ENCODE measurements around the gene EXOC3L1. TPM values are rescaled to one million over a fixed set of nuclear protein-coding genes. Genes with fewer than 3 reads are reported as not detected.

EXOC3L1 gene
- total RNA-seq, 2 experiments from 2014 or later: not detected

DNA sequence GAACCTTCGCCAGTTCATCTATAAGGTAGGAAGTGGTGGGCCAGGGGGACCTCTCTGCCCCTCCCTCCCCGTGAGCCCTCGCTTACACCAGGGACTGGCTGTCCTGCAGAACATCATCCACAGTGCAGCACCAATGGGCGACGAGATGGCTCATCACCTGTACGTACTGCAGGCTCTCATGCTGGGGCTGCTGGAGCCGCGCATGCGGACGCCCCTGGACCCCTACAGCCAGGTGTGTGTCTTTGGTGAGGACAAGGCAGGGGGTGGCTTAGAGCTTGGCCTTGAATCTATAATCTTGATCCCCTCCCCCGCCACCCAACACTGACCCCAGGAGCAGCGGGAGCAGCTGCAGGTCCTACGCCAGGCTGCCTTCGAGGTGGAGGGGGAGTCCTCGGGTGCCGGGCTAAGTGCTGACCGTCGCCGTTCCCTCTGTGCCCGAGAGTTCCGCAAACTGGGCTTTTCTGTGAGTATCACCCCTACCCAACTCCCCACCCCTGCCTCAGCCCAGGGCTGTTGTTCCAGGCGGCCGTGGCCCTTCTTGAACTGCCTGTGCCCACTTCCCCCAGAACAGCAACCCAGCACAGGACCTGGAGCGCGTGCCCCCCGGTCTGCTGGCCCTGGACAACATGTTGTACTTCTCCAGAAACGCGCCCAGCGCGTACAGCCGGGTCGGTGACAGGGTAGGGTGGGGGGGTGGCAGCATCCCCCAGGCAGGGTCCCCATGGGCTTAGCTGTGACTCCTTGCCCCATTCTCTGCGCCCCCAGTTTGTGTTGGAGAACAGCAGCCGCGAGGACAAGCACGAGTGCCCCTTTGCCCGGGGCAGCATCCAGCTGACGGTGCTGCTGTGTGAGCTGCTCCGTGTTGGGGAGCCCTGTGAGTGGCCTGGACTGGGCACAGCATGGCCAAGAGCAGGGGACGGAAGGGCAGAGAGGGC, 11.7 kb upstream of the EXOC3L1 start:
- H3K36me3 Mint-ChIP-seq (ENCODE audit: low read depth): peaks cover 39% of the 10 kb centered on the region
- H3K9me3 Mint-ChIP-seq: no peaks in the 10 kb centered on the region
- no peak for DNase-seq
- H3K4me1 Mint-ChIP-seq: peaks cover 6% of the 10 kb centered on the region
- no peak overlapping the region for H3K27ac Mint-ChIP-seq
- CTCF ChIA-PET: no interaction called here
- H3K27me3 Mint-ChIP-seq: no peaks in the 10 kb centered on the region
- POLR2A ChIA-PET: interaction anchor here (0.7 to 1.2 kb wide), 3 partner anchors 9 to 17 kb away, joined by 3 read pairs; partner anchors contain the start of gene E2F4
- no peak overlapping the region for H3K4me3 Mint-ChIP-seq

DNA sequence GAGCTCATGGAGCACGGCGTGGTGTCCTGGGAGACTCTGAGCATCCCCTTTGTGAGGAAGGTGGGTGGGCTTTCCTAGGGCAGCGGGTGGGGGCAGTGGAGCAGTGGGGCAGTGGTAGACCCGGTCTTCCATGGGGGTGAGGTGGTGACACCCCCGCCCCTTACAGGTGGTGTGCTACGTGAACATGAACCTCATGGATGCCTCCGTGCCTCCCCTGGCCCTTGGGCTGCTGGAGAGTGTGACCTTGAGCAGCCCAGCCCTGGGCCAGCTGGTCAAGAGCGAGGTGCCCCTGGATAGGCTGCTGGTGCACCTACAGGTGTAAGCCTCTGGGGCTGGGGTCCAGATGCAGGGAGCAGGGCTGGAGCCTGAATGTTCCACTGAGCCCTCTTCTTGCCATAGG, 10.6 kb upstream of the EXOC3L1 start:
- H3K27ac Mint-ChIP-seq: no peak overlapping the region
- no peaks in the 10 kb centered on the region for H3K27me3 Mint-ChIP-seq
- no peak overlapping the region for H3K4me3 Mint-ChIP-seq
- no peak for DNase-seq
- CTCF ChIA-PET: no interaction called here
- no peaks in the 10 kb centered on the region for H3K9me3 Mint-ChIP-seq
- H3K4me1 Mint-ChIP-seq: peaks cover 17% of the 10 kb centered on the region
- POLR2A ChIA-PET: no interaction called here
- peaks cover 43% of the 10 kb centered on the region for H3K36me3 Mint-ChIP-seq (ENCODE audit: low read depth)

DNA sequence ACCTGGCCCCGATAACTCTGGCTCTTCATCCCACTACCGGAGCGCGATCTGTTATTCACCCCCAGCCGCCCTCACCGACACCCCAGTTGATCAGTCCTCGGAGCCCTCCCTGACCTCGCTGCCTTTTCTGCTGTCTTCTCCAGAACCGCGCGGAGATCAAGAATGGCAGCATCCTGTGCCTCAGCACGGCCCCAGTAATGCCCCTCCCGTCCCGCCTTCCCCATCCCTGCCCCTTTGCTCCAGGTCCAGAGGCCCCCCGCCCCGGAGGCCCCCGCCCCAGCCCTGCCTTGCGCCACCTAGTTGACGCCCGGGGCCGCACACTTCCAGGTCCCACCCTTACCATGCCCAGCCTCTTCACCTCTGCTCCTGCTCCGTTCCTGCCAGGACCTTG, 9.9 kb upstream of the EXOC3L1 start:
- no peaks in the 10 kb centered on the region for H3K27me3 Mint-ChIP-seq
- no peaks in the 10 kb centered on the region for H3K9me3 Mint-ChIP-seq
- peaks cover 24% of the 10 kb centered on the region for H3K4me1 Mint-ChIP-seq
- H3K27ac Mint-ChIP-seq: no peak overlapping the region
- no peak for DNase-seq
- CTCF ChIA-PET: no interaction called here
- POLR2A ChIA-PET: no interaction called here
- no peak overlapping the region for H3K4me3 Mint-ChIP-seq
- H3K36me3 Mint-ChIP-seq (ENCODE audit: low read depth): peaks cover 50% of the 10 kb centered on the region

DNA sequence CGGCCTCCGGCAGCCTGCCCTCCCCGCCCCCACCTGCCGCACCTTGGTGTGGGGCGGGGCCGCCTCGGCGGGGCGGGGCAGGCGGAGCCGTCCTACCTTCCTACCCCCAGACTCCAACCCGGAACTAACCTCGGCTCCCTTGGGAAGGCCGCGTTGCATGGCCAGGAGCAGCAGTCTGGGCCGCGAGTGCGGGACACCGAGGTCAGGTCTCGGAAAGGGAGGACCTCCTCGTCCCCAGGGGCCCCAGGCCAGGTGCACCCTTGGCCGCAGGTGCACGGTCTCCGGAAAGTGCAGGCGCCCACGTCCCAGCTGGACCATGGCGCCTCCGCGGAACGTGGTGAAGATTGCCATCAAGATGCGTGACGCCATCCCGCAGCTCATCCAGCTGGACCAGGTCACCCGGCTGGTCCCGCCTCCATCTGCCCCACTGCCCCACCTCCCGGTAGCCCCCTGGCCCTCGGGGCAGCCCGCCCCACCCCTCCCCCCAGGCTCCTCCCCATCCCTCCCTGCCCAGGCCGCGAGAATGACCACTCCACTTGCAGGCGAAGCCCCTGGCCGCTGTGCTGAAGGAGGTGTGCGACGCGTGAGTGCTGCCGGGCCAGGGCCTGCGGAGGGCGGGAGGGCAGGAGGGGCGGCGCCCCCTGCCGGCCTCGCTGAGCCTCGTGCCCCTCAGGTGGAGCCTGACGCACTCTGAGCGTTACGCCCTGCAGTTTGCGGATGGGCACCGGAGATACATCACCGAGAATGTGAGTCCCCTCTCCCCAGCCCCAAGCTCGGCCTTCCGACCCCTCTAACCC, 9.3 kb upstream of the EXOC3L1 start, which contains the start of gene ELMO3:
Gene ELMO3, plus strand, starts transcription at position 121 of the 797 bp plus-strand sequence. Its CDS starts 196 bp downstream, at position 317.
- H3K27ac Mint-ChIP-seq: no peak within 1 kb of the TSS
- CTCF ChIA-PET: interaction anchor here (0.9 to 1.7 kb wide), 4 partner anchors 12 to 45 kb away, joined by 3 to 7 read pairs (median 4); no protein-coding TSS in a partner anchor
- POLR2A ChIA-PET: interaction anchor here (1.7 kb wide), 1 partner anchor 42 kb away, joined by 5 read pairs; no protein-coding TSS in a partner anchor
- peaks cover 54% of the 10 kb centered on the region for H3K36me3 Mint-ChIP-seq (ENCODE audit: low read depth)
- H3K4me1 Mint-ChIP-seq: peaks cover 26% of the 10 kb centered on the region
- no peak for DNase-seq
- no peaks in the 10 kb centered on the region for H3K27me3 Mint-ChIP-seq
- no peak within 1 kb of the TSS for H3K4me3 Mint-ChIP-seq
- no peaks in the 10 kb centered on the region for H3K9me3 Mint-ChIP-seq

DNA sequence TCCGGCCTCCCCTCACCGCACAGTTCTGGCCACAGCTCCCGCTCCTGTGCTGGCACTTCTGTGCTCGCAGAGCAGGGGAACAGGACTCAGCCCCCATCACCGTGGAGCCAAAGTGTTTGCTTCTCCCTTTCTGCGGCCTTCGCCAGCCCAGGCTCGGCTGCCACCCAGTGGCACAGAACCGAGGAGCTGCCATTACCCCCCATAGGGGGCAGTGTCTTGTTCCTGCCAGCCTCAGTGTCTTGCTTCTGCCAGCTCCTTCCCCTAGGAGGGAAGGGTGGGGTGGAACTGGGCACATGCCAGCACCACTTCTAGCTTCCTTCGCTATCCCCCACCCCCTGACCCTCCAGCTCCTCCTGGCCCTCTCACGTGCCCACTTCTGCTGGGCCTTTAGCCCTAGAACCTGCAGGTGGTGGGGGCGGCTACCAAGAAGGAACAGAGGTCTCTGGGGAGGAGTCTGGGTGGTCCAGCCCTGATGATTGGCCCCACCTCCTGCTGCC, 8.3 kb upstream of the EXOC3L1 start:
- peaks cover 35% of the 10 kb centered on the region for H3K4me1 Mint-ChIP-seq
- CTCF ChIA-PET: interaction anchor here (0.6 to 2.8 kb wide), 18 partner anchors 9 to 573 kb away, joined by 3 to 12 read pairs (median 4); partner anchors contain the start of genes FHOD1, SLC9A5 and TMEM208
- POLR2A ChIA-PET: interaction anchor here (0.7 to 1.7 kb wide), 8 partner anchors 7 to 283 kb away, joined by 3 to 8 read pairs (median 4); partner anchors contain the start of genes ATP6V0D1, FBXL8, TMEM208 and TRADD

DNA sequence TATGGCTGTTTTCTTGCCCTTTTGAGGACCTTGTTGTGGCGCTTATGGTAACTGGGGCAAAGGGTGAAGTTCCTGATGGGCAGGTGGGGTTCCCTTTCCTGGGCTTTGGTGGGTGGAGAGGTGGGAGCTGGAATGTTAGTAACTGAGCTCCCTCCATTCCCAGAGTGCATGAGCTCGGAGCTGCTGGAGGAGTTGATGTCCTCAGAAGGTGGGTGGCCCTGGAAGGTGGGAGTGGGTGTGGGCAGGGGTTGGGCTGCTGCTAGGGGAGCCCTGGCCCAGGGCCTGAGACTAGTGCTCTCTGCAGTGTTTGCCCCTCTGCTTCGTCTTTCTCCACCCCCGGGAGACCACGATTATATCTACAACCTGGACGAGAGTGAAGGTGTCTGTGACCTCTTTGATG, 7.8 kb upstream of the EXOC3L1 start:
- Mint-ChIP-seq H3K27ac (no peak overlapping the region), H3K27me3 (no peaks in the 10 kb centered on the region), H3K4me3 (no peak overlapping the region), H3K36me3 (ENCODE audit: low read depth) (peaks cover 65% of the 10 kb centered on the region), H3K9me3 (no peaks in the 10 kb centered on the region), H3K4me1 (peaks cover 41% of the 10 kb centered on the region)
- ChIA-PET POLR2A (interaction anchor here (0.7 to 1.7 kb wide), 8 partner anchors 8 to 284 kb away, joined by 3 to 8 read pairs (median 4); partner anchors contain the start of genes ATP6V0D1, FBXL8, TMEM208 and TRADD), CTCF (interaction anchor here (0.6 to 2.8 kb wide), 16 partner anchors 9 to 574 kb away, joined by 3 to 12 read pairs (median 4); partner anchors contain the start of genes FHOD1, SLC9A5 and TMEM208)
- DNase-seq: no peak

More for the DNA sequence above, 8.3 kb upstream of the EXOC3L1 start:
- Mint-ChIP-seq H3K9me3 (no peaks in the 10 kb centered on the region), H3K4me3 (no peak overlapping the region), H3K27ac (no peak overlapping the region), H3K27me3 (no peaks in the 10 kb centered on the region), H3K36me3 (ENCODE audit: low read depth) (peaks cover 59% of the 10 kb centered on the region)
- DNase-seq: no peak

DNA sequence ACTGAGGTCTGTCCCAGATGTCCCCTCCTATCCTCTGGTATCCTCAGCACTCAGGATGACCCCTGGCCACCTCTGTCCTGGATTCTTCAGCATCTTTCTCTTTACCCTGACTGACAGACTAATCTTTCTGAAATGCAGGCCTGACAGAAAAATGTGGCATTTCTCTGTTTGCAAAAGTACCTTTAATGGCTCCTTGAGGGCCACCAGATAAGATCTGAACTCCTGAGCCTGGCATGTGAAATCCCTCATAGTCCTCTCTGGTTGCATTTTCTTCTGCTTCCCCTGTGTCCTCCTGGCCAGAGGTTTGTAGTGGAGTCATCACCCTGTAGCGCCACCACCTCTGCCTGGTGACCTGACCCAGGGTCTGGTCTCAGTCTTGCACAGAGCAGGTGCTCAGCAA, 6.9 kb upstream of the EXOC3L1 start:
- Mint-ChIP-seq H3K4me3 (no peak overlapping the region), H3K27ac (no peak overlapping the region), H3K9me3 (no peaks in the 10 kb centered on the region), H3K4me1 (peaks cover 46% of the 10 kb centered on the region), H3K36me3 (ENCODE audit: low read depth) (peaks cover 65% of the 10 kb centered on the region), H3K27me3 (no peaks in the 10 kb centered on the region)
- CTCF ChIA-PET: interaction anchor here (1.2 to 2.8 kb wide), 4 partner anchors 11 to 81 kb away, joined by 3 to 12 read pairs (median 7); partner anchors contain the start of gene TMEM208
- no peak for DNase-seq
- POLR2A ChIA-PET: interaction anchor here (1.1 to 1.6 kb wide), 3 partner anchors 9 to 48 kb away, joined by 3 to 8 read pairs (median 3); partner anchors contain the start of gene TMEM208

DNA sequence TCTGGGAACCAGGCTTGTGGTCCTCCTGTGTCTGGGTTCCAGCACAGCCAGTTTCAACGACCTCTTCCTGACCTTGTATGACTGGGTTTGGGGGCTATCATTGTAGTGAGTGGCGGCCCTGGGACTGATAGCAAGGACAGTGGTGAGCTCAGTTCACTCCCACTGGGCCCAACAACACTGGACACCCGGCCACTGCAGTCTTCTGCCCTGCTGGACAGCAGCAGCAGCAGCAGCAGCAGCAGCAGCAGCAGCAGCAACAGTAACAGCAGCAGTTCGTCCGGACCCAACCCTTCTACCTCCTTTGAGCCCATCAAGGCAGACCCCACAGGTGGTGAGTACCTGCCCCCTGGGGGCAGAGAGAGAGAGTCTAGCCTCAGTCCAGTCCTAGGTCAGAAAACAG, 5.7 kb upstream of the EXOC3L1 start:
- CTCF ChIA-PET: no interaction called here
- Mint-ChIP-seq H3K4me1 (peaks cover 53% of the 10 kb centered on the region), H3K36me3 (ENCODE audit: low read depth) (peaks cover 62% of the 10 kb centered on the region), H3K27me3 (no peaks in the 10 kb centered on the region), H3K4me3 (no peak overlapping the region), H3K27ac (peak overlapping the region; percentile 21), H3K9me3 (no peaks in the 10 kb centered on the region)
- no peak for DNase-seq
- POLR2A ChIA-PET: interaction anchor here (1.2 kb wide), 1 partner anchor 35 kb away, joined by 3 read pairs; no protein-coding TSS in a partner anchor

DNA sequence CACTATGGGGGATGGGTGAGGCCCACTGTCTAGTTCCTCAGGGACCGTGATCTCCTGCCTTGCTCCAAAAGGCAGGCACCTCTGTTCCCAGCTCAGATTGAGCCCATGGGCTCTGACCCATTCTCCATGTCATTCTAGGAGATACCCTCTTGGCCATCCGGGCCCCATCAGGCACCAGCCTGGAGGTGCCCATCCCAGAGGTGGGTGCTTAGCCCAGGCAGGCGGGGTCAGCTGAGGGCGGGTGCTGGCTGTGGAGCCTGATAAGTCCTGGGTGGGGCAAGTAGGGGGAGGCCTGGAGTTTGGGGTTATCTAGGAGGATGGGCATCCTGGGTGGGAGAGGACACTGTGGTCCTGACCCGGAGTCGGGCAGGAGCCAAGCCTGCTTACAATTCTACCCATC, 4.3 kb upstream of the EXOC3L1 start:
- ChIA-PET POLR2A (interaction anchor here (1.4 to 3.1 kb wide), 3 partner anchors 15 to 34 kb away, joined by 5 to 16 read pairs (median 14); partner anchors contain the start of genes FBXL8, TMEM208 and TRADD), CTCF (interaction anchor here (0.6 to 2.2 kb wide), 4 partner anchors 24 to 108 kb away, joined by 3 to 5 read pairs (median 4); no protein-coding TSS in a partner anchor)
- Mint-ChIP-seq H3K27ac (peak overlapping the region; percentile 83), H3K36me3 (ENCODE audit: low read depth) (peaks cover 56% of the 10 kb centered on the region), H3K4me3 (peak overlapping the region; percentile 86), H3K27me3 (no peaks in the 10 kb centered on the region), H3K9me3 (no peaks in the 10 kb centered on the region), H3K4me1 (peaks cover 53% of the 10 kb centered on the region)
- no peak for DNase-seq

DNA sequence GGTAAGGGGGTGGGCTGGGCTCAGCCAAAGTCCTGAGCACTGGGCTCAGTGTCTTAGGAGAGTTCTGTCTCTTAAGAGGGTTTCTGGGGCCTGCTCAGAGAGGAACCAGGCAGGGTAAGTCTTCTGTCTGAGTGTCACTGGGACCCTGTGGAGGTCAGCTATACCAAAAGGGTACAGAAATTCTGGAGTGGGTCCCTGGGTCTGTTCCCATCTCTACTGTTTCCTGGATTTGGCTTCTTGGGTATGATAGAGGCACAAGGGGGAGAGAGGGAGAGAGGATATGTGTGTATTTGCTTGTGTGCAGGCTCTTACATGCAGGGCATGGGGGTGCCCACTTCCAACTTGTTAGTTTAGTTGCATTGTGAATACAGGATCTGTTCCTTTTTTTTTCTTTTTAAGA, 3.6 kb upstream of the EXOC3L1 start:
- POLR2A ChIA-PET: interaction anchor here (1.0 to 3.1 kb wide), 12 partner anchors 16 to 218 kb away, joined by 4 to 18 read pairs (median 7); partner anchors contain the start of genes FBXL8, TMEM208 and TRADD
- CTCF ChIA-PET: interaction anchor here (0.6 to 2.2 kb wide), 9 partner anchors 18 to 246 kb away, joined by 3 to 7 read pairs (median 5); partner anchors contain the start of genes FBXL8, TMEM208 and TRADD
- peak overlapping the region; percentile 83 for H3K27ac Mint-ChIP-seq
- no peak for DNase-seq
- H3K36me3 Mint-ChIP-seq (ENCODE audit: low read depth): peaks cover 55% of the 10 kb centered on the region
- H3K9me3 Mint-ChIP-seq: no peaks in the 10 kb centered on the region
- H3K4me1 Mint-ChIP-seq: peaks cover 53% of the 10 kb centered on the region
- peak overlapping the region; percentile 86 for H3K4me3 Mint-ChIP-seq
- H3K27me3 Mint-ChIP-seq: no peaks in the 10 kb centered on the region

DNA sequence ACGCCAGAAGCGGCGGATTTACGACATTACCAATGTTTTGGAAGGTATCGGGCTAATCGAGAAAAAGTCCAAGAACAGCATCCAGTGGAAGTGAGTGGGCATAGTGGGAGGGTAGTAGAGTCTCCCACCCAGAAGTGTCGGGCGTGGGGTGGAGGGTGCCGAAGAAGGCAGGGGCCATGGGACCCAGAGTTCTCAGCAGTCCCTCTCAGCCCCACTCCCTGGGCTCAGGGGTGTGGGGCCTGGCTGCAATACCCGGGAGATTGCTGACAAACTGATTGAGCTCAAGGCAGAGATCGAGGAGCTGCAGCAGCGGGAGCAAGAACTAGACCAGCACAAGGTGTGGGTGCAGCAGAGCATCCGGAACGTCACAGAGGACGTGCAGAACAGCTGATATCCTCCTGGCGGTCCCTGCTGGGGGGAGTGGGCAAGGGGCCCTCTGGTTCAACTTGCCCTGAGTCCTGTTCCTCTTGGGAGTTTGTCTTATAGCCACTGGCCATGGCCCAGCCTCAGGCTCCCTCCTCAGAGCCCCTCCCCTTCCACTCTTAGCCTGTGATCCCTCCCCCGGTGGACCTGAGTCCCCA, 2.9 kb upstream of the EXOC3L1 start:
- peak; percentile 57 for DNase-seq
- no peaks in the 10 kb centered on the region for H3K9me3 Mint-ChIP-seq
- peak overlapping the region; percentile 83 for H3K27ac Mint-ChIP-seq
- H3K4me1 Mint-ChIP-seq: peaks cover 50% of the 10 kb centered on the region
- peak overlapping the region; percentile 86 for H3K4me3 Mint-ChIP-seq
- peaks cover 49% of the 10 kb centered on the region for H3K36me3 Mint-ChIP-seq (ENCODE audit: low read depth)
- POLR2A ChIA-PET: interaction anchor here (0.9 to 3.1 kb wide), 18 partner anchors 9 to 218 kb away, joined by 3 to 18 read pairs (median 5); partner anchors contain the start of genes B3GNT9, FBXL8, PHAF1 and TMEM208
- H3K27me3 Mint-ChIP-seq: no peaks in the 10 kb centered on the region
- CTCF ChIA-PET: interaction anchor here (0.9 to 2.2 kb wide), 15 partner anchors 18 to 245 kb away, joined by 3 to 7 read pairs (median 4); partner anchors contain the start of genes FBXL8, TMEM208 and TRADD
